T-helper 1 cell treated with Interleukin-12 subunit alpha and Interleukin-12 subunit beta and Interleukin-4 antibody, amounts not matched to agents 30 ng/mL and 1 ng/mL, for 36 hours (primary cell): ENCODE measurements around the gene C6orf58. TPM values are rescaled to one million over a fixed set of nuclear protein-coding genes. Genes with fewer than 3 reads are reported as not detected.
"Not testable (repeated sequence)": the region's sequence is repeated elsewhere in the genome, so short reads cannot be mapped to it uniquely, and the experiment has no call there.

ENCODE experiments used
- intact Hi-C: fragments of 100-400 bp; cut with micrococcal nuclease; formaldehyde crosslinking; loops from one replicate; pipeline ENCODE4 v1.15.1; 2024
- total RNA-seq: library from RNA; stranded (reverse); gene quantifications from 2 replicates; pipeline ENCODE4 v1.2.3, GENCODE V29; 2022

Gene C6orf58
- total RNA-seq, 1 donor from 2014 or later = not detected

- intact Hi-C loops = no loop called here
These were observed 12.2 kb downstream of the C6orf58 start for GRCh38 chr6:127589135-127589534.

GRCh38 chr6:127590344-127590743 is 13.4 kb downstream of the C6orf58 start:
- intact Hi-C loops = no loop called here

DNA sequence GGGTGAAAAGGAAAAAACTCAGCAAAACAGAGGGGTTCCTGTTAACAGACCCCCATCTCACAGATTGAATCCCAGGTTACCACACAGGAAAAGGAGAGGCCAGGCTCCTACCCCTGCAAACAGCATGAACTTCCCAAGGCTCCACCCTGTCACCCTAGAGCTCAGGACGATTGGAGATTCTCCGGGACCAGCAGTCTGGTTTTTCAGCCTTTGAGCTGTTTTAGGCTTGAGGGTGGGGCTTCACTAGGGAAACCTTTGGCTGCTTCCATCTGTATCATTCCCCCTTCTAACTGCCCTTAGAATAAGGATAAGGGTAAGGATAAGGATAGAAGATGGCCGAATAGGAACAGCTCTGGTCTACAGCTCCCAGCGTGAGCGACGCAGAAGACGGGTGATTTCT is 16.0 kb downstream of the C6orf58 start:
- intact Hi-C loops = no loop called here

- intact Hi-C loops = not testable (repeated sequence)
These were observed 16.5 kb downstream of the C6orf58 start for GRCh38 chr6:127593456-127593855.

DNA sequence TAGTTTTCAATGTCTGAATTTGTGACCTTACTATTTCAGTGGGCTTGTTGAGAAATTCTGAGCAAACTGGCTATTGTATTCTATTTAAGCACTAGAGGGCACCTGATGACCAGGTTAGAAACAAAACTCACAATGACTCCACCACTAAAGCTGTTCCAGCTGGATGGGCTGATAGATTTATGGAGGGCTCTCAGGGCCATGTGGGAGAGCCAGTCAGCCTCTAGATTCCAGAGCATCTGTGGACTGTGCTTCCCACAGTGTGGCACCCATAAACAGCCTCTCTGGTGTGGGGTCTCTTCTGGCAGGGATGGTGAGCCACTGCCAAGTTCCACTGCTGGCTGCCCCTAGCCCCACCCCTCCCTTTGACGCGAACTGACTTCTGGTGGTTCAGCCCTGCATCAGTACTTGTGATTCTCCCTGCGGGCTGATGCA is 29.2 kb downstream of the C6orf58 start:
- intact Hi-C loops = loop anchor here (1.0 to 5.0 kb wide), 3 partner anchors 722 to 1646 kb away; partner anchors contain the start of gene PTPRK

- intact Hi-C loops = loop anchor here (5.0 kb wide), 1 partner anchor 914 kb away; the partner anchor contains the start of gene PTPRK
These were observed 31.7 kb downstream of the C6orf58 start for GRCh38 chr6:127608554-127609270.

GRCh38 chr6:127618729-127619128 is 41.8 kb downstream of the C6orf58 start:
- intact Hi-C loops = no loop called here

- intact Hi-C loops = no loop called here
These were observed 53.8 kb downstream of the C6orf58 start for GRCh38 chr6:127630800-127631199.

GRCh38 chr6:127634178-127634577 is 57.2 kb downstream of the C6orf58 start:
- intact Hi-C loops = no loop called here

GRCh38 chr6:127635091-127635490 is 58.1 kb downstream of the C6orf58 start:
- intact Hi-C loops = no loop called here

DNA sequence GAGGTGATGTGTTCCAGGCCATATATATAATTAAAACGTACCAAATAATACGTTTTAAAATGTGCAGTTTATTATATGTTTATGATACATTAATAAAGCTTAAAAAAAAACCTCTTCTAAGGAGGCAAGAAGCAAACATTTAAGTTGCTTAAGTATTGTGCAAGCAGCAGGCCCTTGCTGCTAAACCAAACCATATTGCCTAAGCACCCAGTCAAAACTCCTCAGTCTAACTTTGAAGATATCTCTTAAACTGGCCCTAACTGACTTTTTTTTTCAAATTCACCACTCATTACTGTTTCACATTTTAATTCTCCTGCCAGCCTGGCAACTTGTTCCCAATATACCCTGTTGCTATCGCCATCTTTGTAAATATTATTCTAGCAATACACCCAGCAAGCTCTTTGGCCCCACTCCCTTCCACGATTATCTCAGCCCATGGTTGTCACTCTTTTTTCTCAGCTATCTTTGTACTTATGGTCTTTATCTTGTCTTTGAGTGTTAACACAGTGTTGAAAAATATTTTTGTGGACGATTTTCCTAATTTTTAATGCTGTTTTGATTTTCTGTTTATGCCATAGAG is 60.9 kb downstream of the C6orf58 start:
- intact Hi-C loops = no loop called here

Other genes starting within 250 kb of the C6orf58 start
- 48.0 and 49.6 TPM in 2 replicates for gene ECHDC1, start 233.6 kb upstream of the C6orf58 start, total RNA-seq
- gene KIAA0408, start 117.8 kb upstream of the C6orf58 start, total RNA-seq = 16.4 and 17.6 TPM in 2 replicates